H1 (cell line): ENCODE data around the gene SH3RF2. TPM values are rescaled to one million over a fixed set of nuclear protein-coding genes. Genes with fewer than 3 reads are reported as not detected.

Experiments
- CTCF ChIA-PET: fragments of 300-600 bp; sonication (Branson Sonifier 250); formaldehyde crosslinking; loops from one replicate; lab custom pipeline; 2021; ENCODE audit not compliant: partially characterized antibody; lab: Charles Lee
- POLR2A ChIA-PET: fragments of 300-600 bp; sonication (Branson Sonifier 250); formaldehyde crosslinking; loops from one replicate; lab custom pipeline; 2021; ENCODE audit warnings: inconsistent platforms; ENCODE audit not compliant: partially characterized antibody; lab: Charles Lee
- DNase-seq, 2 experiments: peaks; one replicate each; pipeline versions ENCODE4 v3.0.0 to v3.0.0-alpha.2; 2010 to 2022; ENCODE audit warnings: low spot score in 2 of 2, low read depth in 1 of 2, mixed read lengths in 1 of 2
- FAIRE-seq: peaks from 2 replicates; lab custom pipeline; 2011; peaks lifted over from hg19 to GRCh38; lab: Jason Lieb, UNC
- H2AFZ ChIP-seq: 2 replicates; pipeline ENCODE4 v1.8.1; 2012; ENCODE audit warnings: low read length, inconsistent platforms
- H2AK5ac ChIP-seq: 2 replicates; pipeline ENCODE4 v1.6.1; 2013; ENCODE audit warnings: low read depth, low read length
- H2BK120ac ChIP-seq: replicated peaks from 2 replicates; pipeline ENCODE3; 2013; ENCODE audit warnings: low read depth, low read length, inconsistent platforms
- H2BK12ac ChIP-seq: 2 replicates; pipeline ENCODE4 v1.6.1; 2013; ENCODE audit warnings: low read depth, low read length
- H2BK15ac ChIP-seq: 2 replicates; pipeline ENCODE4 v1.6.1; 2013; ENCODE audit warnings: low read length
- H2BK20ac ChIP-seq: 2 replicates; pipeline ENCODE4 v1.6.1; 2013; ENCODE audit warnings: low read length
- H2BK5ac ChIP-seq: 2 replicates; pipeline ENCODE4 v1.6.1; 2013; ENCODE audit warnings: low read depth, low read length
- H3K14ac ChIP-seq: 2 replicates; pipeline ENCODE4 v1.6.1; 2013; ENCODE audit warnings: inconsistent platforms; ENCODE audit not compliant: insufficient read length
- H3K18ac ChIP-seq: 2 replicates; pipeline ENCODE4 v1.6.1; 2013; ENCODE audit warnings: low read length; ENCODE audit errors: extremely low read depth
- H3K23ac ChIP-seq: 2 replicates; pipeline ENCODE4 v1.6.1; 2013; ENCODE audit warnings: inconsistent platforms; ENCODE audit not compliant: insufficient read length
- H3K23me2 ChIP-seq: 2 replicates; pipeline ENCODE4 v1.6.1; 2013; ENCODE audit warnings: low read depth, low read length
- H3K27ac ChIP-seq: 2 replicates; pipeline ENCODE4 v1.6.1; 2011; ENCODE audit warnings: low read depth, low read length, inconsistent platforms
- H3K27me3 ChIP-seq, 4 experiments: replicated peaks in 1 of 4; 1 replicate in 1 of 4; 2 replicates in 3 of 4; pipeline versions ENCODE4 v1.6.1 to v1.8.1; 2011 to 2013; ENCODE audit warnings: low read length in 3 of 4, mild to moderate bottlenecking in 3 of 4, inconsistent platforms in 2 of 4, mixed read lengths in 2 of 4, moderate library complexity in 1 of 4; ENCODE audit not compliant: control insufficient read depth in 3 of 4, insufficient read depth in 3 of 4; ENCODE audit errors: extremely low read depth in 1 of 4
- H3K36me3 ChIP-seq, 4 experiments: 2 replicates each; pipeline versions ENCODE4 v1.6.1 to v1.8.1; 2011 to 2013; ENCODE audit warnings: mild to moderate bottlenecking in 4 of 4, low read length in 3 of 4, moderate library complexity in 2 of 4, control low read depth in 1 of 4, inconsistent platforms in 1 of 4; ENCODE audit not compliant: insufficient read depth in 4 of 4, control insufficient read depth in 2 of 4
- H3K4ac ChIP-seq: replicated peaks from 2 replicates; pipeline ENCODE3; 2013; ENCODE audit warnings: low read length, low read depth, mixed read lengths, inconsistent platforms; ENCODE audit not compliant: insufficient read length
- H3K4me1 ChIP-seq, 4 experiments: replicated peaks in 1 of 4; 1 replicate in 1 of 4; 2 replicates in 3 of 4; pipeline versions ENCODE4 v1.6.1 to v1.8.1; 2011 to 2013; ENCODE audit warnings: low read length in 3 of 4, inconsistent platforms in 2 of 4, mixed read lengths in 1 of 4; ENCODE audit not compliant: insufficient read depth in 4 of 4, control insufficient read depth in 3 of 4
- H3K4me2 ChIP-seq, 2 experiments: 2 replicates each; pipeline versions ENCODE4 v1.6.1 to v1.8.1; 2011 to 2013; ENCODE audit warnings: low read depth in 2 of 2, low read length in 2 of 2, control low read depth in 1 of 2, inconsistent platforms in 1 of 2, mild to moderate bottlenecking in 1 of 2; ENCODE audit not compliant: insufficient read depth in 1 of 2
- H3K4me3 ChIP-seq, 4 experiments: fragments of 200-600, 300-600 bp in 1 of 4; sonication (generic), shearing (Covaris generic), sonication (Bioruptor Twin) in 1 of 4; 2 replicates each; pipeline versions ENCODE4 v1.5.1 to v1.8.1; 2011 to 2016; ENCODE audit warnings: low read length in 4 of 4, low read depth in 3 of 4, control low read depth in 2 of 4, inconsistent platforms in 2 of 4, mild to moderate bottlenecking in 2 of 4, mixed read lengths in 1 of 4, moderate library complexity in 1 of 4; ENCODE audit not compliant: insufficient read depth in 2 of 4; ENCODE audit errors: extremely low read depth in 1 of 4
- H3K56ac ChIP-seq: replicated peaks from 2 replicates; pipeline ENCODE3; 2013; ENCODE audit warnings: low read depth, mild to moderate bottlenecking, mixed read lengths, low read length, inconsistent platforms; ENCODE audit not compliant: insufficient read length
- H3K79me1 ChIP-seq: 2 replicates; pipeline ENCODE4 v1.6.1; 2013; ENCODE audit warnings: low read depth, low read length, control low read depth
- H3K79me2 ChIP-seq, 2 experiments: 2 replicates each; pipeline versions ENCODE4 v1.6.1 to v1.8.1; 2012 to 2013; ENCODE audit warnings: low read length in 2 of 2, mild to moderate bottlenecking in 2 of 2, inconsistent platforms in 1 of 2; ENCODE audit not compliant: insufficient read depth in 2 of 2, control insufficient read depth in 1 of 2
- H3K9ac ChIP-seq, 4 experiments: replicated peaks in 1 of 4; 1 replicate in 1 of 4; 2 replicates in 3 of 4; pipeline versions ENCODE4 v1.6.1 to v1.8.1; 2011 to 2013; ENCODE audit warnings: low read depth in 3 of 4, low read length in 3 of 4, control low read depth in 2 of 4, mild to moderate bottlenecking in 2 of 4, moderate library complexity in 2 of 4, inconsistent platforms in 1 of 4; ENCODE audit errors: extremely low read depth in 1 of 4
- H3K9me3 ChIP-seq, 2 experiments: 2 replicates each; pipeline versions ENCODE4 v1.6.1 to v1.8.1; 2012 to 2013; ENCODE audit warnings: mild to moderate bottlenecking in 2 of 2, moderate library complexity in 2 of 2, control low read depth in 1 of 2, inconsistent platforms in 1 of 2, low read depth in 1 of 2, low read length in 1 of 2, mixed read lengths in 1 of 2; ENCODE audit not compliant: insufficient read depth in 2 of 2
- H4K20me1 ChIP-seq, 2 experiments: replicated peaks in 1 of 2; 2 replicates each; pipeline versions ENCODE3 to v1.8.1; 2011 to 2013; ENCODE audit warnings: inconsistent platforms in 2 of 2, low read length in 2 of 2, mild to moderate bottlenecking in 1 of 2; ENCODE audit not compliant: insufficient read depth in 2 of 2, control insufficient read depth in 1 of 2
- H4K5ac ChIP-seq: 2 replicates; pipeline ENCODE4 v1.6.1; 2013; ENCODE audit warnings: low read length, low read depth, mixed read lengths, inconsistent platforms; ENCODE audit not compliant: insufficient read length
- H4K8ac ChIP-seq: 2 replicates; pipeline ENCODE4 v1.8.0; 2013; ENCODE audit warnings: mild to moderate bottlenecking, moderate library complexity, low read length, inconsistent platforms; ENCODE audit not compliant: insufficient read depth; ENCODE audit errors: extremely low read depth
- H4K91ac ChIP-seq: replicated peaks from 2 replicates; pipeline ENCODE3; 2013; ENCODE audit warnings: low read length, mixed read lengths, inconsistent platforms; ENCODE audit not compliant: insufficient read length
- HDAC2 ChIP-seq, 2 experiments: fragments of 300-600 bp in 1 of 2; sonication (generic) in 1 of 2; IDR thresholded peaks; 2 replicates each; pipeline ENCODE4 v1.6.1; 2011 to 2012; ENCODE audit warnings: low read depth in 2 of 2, low read length in 2 of 2, mild to moderate bottlenecking in 2 of 2, moderate library complexity in 2 of 2, borderline replicate concordance in 1 of 2, inconsistent platforms in 1 of 2
- KDM1A ChIP-seq: fragments of 200-600, 300-600 bp; sonication (generic); IDR thresholded peaks from 2 replicates; pipeline ENCODE4 v1.7.1; 2016; ENCODE audit warnings: mild to moderate bottlenecking, low read length, borderline replicate concordance
- SIN3A ChIP-seq, 2 experiments: IDR thresholded peaks in 1 of 2; conservative IDR thresholded peaks in 1 of 2; 2 replicates each; pipeline ENCODE4 v1.6.1; 2011 to 2012; ENCODE audit warnings: low read length in 2 of 2, improper control_type of control experiment in 1 of 2, low read depth in 1 of 2, mild to moderate bottlenecking in 1 of 2
- WGBS, 2 experiments: shearing (Covaris generic) in 1 of 2; methylation state at CpG; one replicate each; pipeline versions ENCODE4 v1.1.6 to v1.1.7; 2013 to 2015; ENCODE audit warnings: low lambda C conversion rate in 2 of 2, mixed read lengths in 2 of 2, inconsistent platforms in 1 of 2, low coverage in 1 of 2, missing lambda C conversion rate in 1 of 2; ENCODE audit not compliant: insufficient replicate concordance in 2 of 2, insufficient coverage in 1 of 2, insufficient read length in 1 of 2; ENCODE audit errors: extremely low coverage in 1 of 2, missing lambda C conversion rate in 1 of 2; 5-methylcytosine and 5-hydroxymethylcytosine counted together
- polyA plus RNA-seq, 7 experiments: library from polyadenylated mRNA; depleted of rRNA in 3 of 7; stranded (reverse) in 5 of 7; unstranded in 2 of 7; fragments of >200 nt in 5 of 7; fragments of 200-250 nt in 2 of 7; gene quantifications; 1 replicate in 5 of 7; 2 replicates in 1 of 7; 4 replicates in 1 of 7; pipeline versions ENCODE4 v1.2.1 to v1.2.3, GENCODE V29; 2011 to 2013; ENCODE audit warnings: missing spikeins in 2 of 7, mixed read lengths in 2 of 7
- total RNA-seq: library from RNA; stranded (reverse); fragmentation: NEBNext Ultra II Directional; extraction: Animal tissue kit (Norgen Biotek cat#: 25700); gene quantifications from 2 replicates; pipeline ENCODE4 v1.2.1, GENCODE V29; 2021

The SH3RF2 gene
- total and polyA plus RNA-seq, 2 of the 8 experiments (the other 6 are each of a cell fraction or from before 2014, with no cell fraction given), result 0.80 to 0.95 TPM

DNA sequence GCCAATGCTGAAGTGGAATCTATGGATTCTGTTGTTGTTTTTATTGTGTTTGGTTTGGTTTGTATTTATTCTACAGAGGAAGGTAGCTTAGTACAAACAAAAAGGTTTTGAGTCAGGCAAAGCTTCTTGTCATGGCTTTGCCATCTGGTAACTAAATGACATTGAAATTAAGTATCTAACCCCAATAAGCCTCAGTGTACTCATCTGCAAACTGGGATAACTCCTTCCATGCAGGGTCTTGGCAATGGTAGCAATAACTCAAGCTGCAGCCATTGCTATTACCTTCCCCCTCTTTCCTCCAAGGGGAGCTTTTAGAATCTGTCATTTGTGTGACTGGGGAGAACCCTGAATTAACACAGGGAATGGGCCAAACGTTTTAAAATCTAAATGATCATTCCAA, 89.3 kb downstream of the SH3RF2 start:
- H3K18ac ChIP-seq, result peak overlapping the region; percentile 78; the same call in 1 of the 2 replicates
- no peaks in the 10 kb centered on the region for H3K79me1 ChIP-seq
- WGBS, 2 experiments, result 15% methylated on average over 1 of the region's 1 CpG; no CpG with 5 or more reads in 1 of the 2 experiments
- no peaks in the 10 kb centered on the region for H4K20me1 ChIP-seq
- H3K4me3 ChIP-seq, result no peak overlapping the region
- no peak overlapping the region for H2AFZ ChIP-seq
- peaks cover 2 to 31% (median 13%) of the 10 kb centered on the region in 4 experiments for H3K4me1 ChIP-seq
- H2BK15ac ChIP-seq, result no peak overlapping the region
- H3K9ac ChIP-seq, result no peak overlapping the region
- H2BK12ac ChIP-seq, result no peak overlapping the region
- peak overlapping the region; percentile 1 to 9; a peak in 1 of 4 replicates for H3K4me2 ChIP-seq
- peak overlapping the region; percentile 62 for H4K91ac ChIP-seq
- no peaks in the 10 kb centered on the region for H3K36me3 ChIP-seq
- no peak overlapping the region for H3K56ac ChIP-seq
- TF ChIP-seq SIN3A (conservative IDR thresholded peaks at IDR 0.05 in 1 of 2, IDR thresholded peaks at IDR 0.05 in 1 of 2; ENCODE audit: low read depth in 1 of 2, low read length in 2 of 2) (no peak), HDAC2 (IDR thresholded peaks at IDR 0.05; ENCODE audit: borderline replicate concordance in 1 of 2, low read depth in 2 of 2, low read length in 2 of 2) (0 out of 4 replicates have a peak, but pooled peaks of 1 of the 2 experiments have one; percentile 62), KDM1A (peak; percentile 93)
- no peak overlapping the region for H3K14ac ChIP-seq
- ChIA-PET CTCF (interaction anchor here (0.7 to 5.0 kb wide), 10 partner anchors 9 to 91 kb away, joined by 3 to 40 read pairs (median 4); no protein-coding TSS in a partner anchor), POLR2A (interaction anchor here (1.2 kb wide), 1 partner anchor 18 kb away, joined by 3 read pairs; no protein-coding TSS in a partner anchor)
- no peaks in the 10 kb centered on the region for H3K79me2 ChIP-seq
- no peak for DNase-seq
- H2BK20ac ChIP-seq, result no peak overlapping the region
- no peak overlapping the region for H2AK5ac ChIP-seq
- H2BK120ac ChIP-seq, result peak overlapping the region; percentile 18
- H3K4ac ChIP-seq, result no peak overlapping the region
- H3K23ac ChIP-seq, result no peak overlapping the region
- no peaks in the 10 kb centered on the region for H3K9me3 ChIP-seq
- no peaks in the 10 kb centered on the region for H3K27me3 ChIP-seq
- no peak overlapping the region for H4K5ac ChIP-seq
- no peak overlapping the region for H3K27ac ChIP-seq
- H3K23me2 ChIP-seq, result no peaks in the 10 kb centered on the region
- H4K8ac ChIP-seq, result no peak overlapping the region
- H2BK5ac ChIP-seq, result peak overlapping the region; percentile 77; the same call in 1 of the 2 replicates
- FAIRE-seq, result no peak
